Measurements from ENCODE around the gene SYNE2.

- no peak for TF ChIP-seq CTCF (IDR thresholded peaks at IDR 0.05; ENCODE audit: insufficient read depth, low read length, poor library complexity, severe bottlenecking)
- no peak for TF ChIP-seq EZH2phosphoT487 (conservative IDR thresholded peaks at IDR 0.05; ENCODE audit: low read length)
Measured at GRCh38 chr14:64200170-64200569, 347.4 kb downstream of the SYNE2 start.

All from SU-DHL-6 (cell line).